ENCODE results near the gene MICAL2. TPM values are rescaled to one million over a fixed set of nuclear protein-coding genes. Genes with fewer than 3 reads are reported as not detected.
A peak's percentile ranks its signal among the peaks of the same experiment; 100 is the strongest.

The MICAL2 gene
- total RNA-seq, 1 experiment from 2014 or later = 42.4 TPM

DNA sequence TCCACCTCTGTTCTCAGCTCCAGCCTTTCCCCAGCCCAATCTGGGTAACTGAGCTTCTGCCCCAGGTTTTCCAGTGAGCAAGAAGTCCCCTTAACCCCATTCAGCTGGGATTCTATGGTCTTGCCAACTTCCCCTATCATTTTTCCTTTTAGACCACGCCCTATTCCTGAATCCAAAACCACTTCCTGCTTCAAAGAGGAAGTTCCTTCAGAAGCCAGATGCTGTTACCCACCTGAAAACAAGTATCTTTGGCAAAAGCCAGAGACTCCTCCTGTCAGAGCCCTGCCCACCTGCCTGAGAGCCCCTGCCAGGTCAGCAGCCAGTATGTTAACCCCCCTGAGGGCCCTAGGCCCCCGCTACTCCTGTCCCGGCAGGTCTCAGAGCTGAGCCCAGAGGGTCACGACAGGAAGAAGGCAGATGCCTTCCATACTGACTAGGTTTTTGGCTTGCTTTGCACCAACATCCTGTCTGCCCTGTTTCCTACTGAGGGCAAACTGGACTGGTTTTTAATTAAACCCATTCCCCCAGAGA is 20.3 kb upstream of the MICAL2 start:
- Histone ChIP-seq H3K9me3 (no peaks in the 10 kb centered on the region), H3K27me3 (no peaks in the 10 kb centered on the region), H3K36me3 (no peaks in the 10 kb centered on the region), H3K4me3 (no peak overlapping the region)
- DNase-seq = peak; percentile 78

DNA sequence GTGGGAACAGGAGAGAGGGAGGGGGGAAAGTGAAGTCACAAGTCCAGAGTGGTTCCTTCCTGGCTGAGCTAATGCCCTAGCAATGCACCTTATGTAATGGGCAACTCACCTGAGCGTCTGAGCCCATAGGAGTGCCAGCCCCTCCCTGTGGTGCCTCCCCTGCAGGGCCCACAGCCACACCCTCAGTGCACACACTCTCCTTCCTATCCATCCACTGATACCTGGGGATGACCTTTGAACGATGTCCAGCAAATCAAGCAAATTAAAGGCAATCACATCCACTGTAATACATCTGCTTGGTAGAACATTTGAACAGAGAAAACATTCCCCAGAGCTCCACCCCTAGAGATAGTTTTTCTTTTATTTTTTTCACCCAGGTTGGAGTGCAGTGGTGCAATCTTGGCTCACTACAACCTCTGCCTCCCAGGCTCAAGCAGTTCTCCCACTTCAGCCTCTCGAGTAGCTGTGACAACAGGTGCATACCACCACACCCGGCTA is 19.6 kb upstream of the MICAL2 start:
- no peaks in the 10 kb centered on the region for H3K36me3 ChIP-seq
- H3K9me3 ChIP-seq = no peaks in the 10 kb centered on the region
- no peak for DNase-seq
- H3K27me3 ChIP-seq = no peaks in the 10 kb centered on the region
- H3K4me3 ChIP-seq = no peak overlapping the region

DNA sequence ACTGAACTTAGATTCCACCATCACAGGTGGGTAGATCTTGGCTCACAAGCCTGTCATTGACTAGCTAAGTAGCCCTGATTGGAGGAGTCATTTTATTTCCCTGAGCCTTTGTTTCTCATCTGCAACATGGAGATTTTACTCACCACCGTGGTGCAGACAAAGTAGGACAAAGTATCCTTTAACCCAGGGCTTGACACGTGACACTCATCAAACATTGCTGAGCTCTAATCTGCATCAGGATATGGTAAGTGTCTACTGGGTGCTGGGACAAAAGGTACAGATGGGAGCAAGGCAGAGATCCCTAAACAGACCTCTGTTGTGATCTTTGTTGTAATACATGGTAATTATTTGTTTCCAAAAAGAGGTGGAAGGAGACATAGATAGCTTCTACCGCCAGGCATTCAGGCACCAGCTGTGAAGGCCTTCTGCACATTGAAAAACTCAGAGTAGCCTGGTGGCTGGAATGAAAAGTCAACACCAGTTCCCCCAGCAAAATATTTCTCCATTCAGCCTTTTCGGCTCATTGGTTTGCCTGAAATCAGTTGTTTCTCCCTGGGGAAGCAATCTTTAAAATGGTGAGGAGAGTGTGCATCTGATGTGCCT is 18.3 kb upstream of the MICAL2 start:
- no peak for DNase-seq
- Histone ChIP-seq H3K36me3 (no peaks in the 10 kb centered on the region), H3K27me3 (no peaks in the 10 kb centered on the region), H3K4me3 (no peak overlapping the region), H3K9me3 (no peaks in the 10 kb centered on the region)

DNA sequence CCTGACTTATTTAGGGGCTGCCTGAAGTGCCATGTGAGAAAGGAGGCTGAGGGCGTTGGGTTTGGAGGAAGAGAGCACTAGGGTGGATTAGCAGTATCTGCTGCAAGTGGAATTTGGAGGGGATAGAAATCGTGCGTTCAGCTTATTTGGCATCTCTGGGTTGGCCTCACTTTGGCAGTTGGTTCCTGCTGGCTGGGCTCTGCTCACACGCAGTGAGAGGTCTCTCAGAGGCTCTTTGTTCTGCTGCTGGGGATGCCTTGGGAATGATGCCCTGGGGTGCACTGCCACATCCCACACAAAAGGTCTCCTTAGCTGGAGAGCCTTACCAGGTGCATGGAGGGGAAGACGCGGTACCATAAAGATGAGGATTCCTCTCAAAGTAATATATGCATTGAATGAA is 17.7 kb upstream of the MICAL2 start:
- DNase-seq = peak; percentile 26
- no peaks in the 10 kb centered on the region for H3K36me3 ChIP-seq
- H3K27me3 ChIP-seq = no peaks in the 10 kb centered on the region
- H3K4me3 ChIP-seq = no peak overlapping the region
- no peaks in the 10 kb centered on the region for H3K9me3 ChIP-seq

DNA sequence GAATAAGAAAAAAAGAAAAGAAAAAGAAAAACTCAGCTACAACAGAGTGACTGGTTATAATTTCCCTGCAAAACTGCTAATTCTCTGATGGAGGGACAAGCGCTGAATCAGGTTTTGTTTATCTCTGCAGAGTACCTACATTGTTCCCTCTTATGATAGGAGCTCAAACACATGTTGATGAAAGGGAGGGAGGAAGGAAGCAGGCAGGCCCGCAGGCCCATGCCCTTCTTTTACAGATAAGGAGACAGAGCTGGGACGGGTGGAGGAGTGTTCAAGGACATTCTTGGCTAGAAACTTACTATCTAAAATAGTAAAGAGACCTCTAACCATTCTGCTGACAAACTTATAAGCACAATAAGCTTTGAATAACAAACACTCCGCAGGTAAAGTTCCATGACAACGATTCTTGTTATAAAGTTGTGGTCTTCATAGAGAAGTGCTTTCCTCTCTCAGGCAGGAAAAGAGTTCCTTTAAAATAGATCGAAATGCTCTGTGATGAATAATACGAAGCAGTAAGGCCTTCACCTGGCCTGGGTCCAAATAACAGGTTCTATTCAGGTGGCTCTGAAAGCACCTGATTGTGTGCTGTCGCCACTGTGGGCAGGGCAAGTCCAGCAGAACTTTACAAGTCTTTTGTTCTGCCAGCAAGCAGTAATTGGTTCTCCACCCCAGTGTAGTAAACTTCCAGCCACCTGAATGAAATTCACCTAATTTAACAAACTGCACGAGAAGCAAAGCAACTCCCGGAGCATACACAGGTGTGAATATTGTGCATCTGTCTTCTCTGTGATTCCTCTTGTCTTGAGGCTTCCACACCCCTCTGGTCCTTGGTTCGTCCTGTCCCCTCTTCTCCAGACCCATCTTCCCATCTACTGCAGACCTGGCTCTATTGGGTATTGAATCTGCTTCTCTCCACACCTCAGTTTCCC is 15.3 kb upstream of the MICAL2 start:
- no peaks in the 10 kb centered on the region for H3K36me3 ChIP-seq
- H3K9me3 ChIP-seq = no peaks in the 10 kb centered on the region
- H3K27me3 ChIP-seq = no peaks in the 10 kb centered on the region
- no peak overlapping the region for H3K4me3 ChIP-seq
- no peak for DNase-seq

DNA sequence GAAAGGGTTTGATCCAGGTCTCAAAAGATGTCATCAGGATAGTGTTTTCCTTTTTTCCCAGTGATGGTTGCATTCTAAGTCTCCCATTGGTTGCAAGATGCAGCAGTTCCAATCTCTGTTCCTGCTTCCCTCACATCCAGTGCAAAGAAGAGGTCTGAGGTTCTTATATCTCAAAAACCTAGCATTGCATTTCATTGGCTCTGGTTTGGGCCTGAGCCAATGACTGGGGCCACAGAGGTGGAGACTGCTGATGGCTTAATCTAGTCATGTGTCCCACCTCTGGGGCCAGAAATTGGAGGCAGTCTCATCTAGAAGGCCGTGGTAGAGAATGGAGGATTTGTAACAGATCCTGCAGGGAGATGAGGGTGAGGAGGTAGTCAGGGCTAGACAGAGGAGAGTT is 13.2 kb upstream of the MICAL2 start:
- no peaks in the 10 kb centered on the region for H3K9me3 ChIP-seq
- H3K4me3 ChIP-seq = no peak overlapping the region
- no peak for DNase-seq
- H3K27me3 ChIP-seq = no peaks in the 10 kb centered on the region
- H3K36me3 ChIP-seq = no peaks in the 10 kb centered on the region

- H3K9me3 ChIP-seq = no peaks in the 10 kb centered on the region
- no peaks in the 10 kb centered on the region for H3K36me3 ChIP-seq
- no peaks in the 10 kb centered on the region for H3K27me3 ChIP-seq
- no peak overlapping the region for H3K4me3 ChIP-seq
- no peak for DNase-seq
Observed at GRCh38 chr11:12098601-12099000, 11.8 kb upstream of the MICAL2 start.

DNA sequence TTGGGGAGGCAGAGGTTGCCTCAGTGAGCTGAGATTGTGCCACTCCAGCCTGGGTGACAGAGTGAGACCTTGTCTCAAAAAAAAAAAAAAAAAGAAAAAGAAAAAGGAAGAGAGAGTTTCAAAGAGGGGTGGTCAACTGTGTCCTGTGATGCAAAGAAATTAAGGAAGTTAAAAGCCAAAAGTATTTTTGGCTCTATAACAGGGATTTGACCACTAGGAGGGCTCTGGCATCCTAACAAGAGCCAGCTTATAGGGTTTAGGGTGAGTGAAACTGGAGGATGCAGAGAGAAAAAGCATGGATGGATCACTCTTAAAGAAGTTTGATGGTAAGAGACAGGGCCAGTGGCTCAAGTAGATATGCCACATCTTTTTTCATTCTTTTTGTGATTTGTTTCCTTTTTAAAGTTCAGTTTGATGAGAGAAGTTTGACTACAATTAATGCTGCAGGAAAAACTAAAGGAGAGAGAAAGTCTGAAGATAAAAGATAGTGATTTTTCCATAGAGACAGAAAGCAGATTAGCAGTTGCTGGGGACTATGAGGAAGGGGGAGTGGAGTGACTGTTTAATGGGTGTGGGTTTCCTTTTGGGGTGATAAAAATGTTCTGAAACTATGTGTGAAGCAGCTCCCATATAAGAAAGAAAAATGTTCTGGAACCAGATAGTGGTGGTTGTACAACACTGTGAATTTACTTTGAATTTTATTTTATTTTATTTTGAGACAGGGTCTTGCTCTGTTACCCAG is 11.1 kb upstream of the MICAL2 start:
- H3K36me3 ChIP-seq = no peaks in the 10 kb centered on the region

DNA sequence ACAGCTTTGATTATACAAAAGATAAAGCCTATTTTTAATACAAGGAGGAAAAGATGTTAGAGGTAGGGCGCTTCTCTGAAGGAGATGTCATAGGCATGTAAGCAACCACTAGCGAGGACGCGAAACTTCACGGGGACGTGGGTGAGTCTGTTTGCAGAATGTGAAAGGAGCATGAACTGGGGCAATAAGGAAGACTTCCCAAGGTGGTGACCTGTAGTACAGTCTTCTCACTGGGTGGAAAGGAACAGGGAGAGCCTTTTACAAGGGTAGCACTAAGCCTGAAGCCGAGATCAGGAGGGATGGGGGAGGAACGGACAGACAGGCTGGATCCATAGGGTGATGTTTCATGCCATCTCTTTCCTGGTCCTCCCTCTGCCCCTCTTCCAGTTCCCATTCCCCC is 10.0 kb upstream of the MICAL2 start:
- Histone ChIP-seq H3K4me3 (no peak overlapping the region), H3K36me3 (no peaks in the 10 kb centered on the region), H3K9me3 (no peaks in the 10 kb centered on the region), H3K27me3 (no peaks in the 10 kb centered on the region)
- no peak for DNase-seq

More for the DNA sequence above, 11.1 kb upstream of the MICAL2 start:
- no peaks in the 10 kb centered on the region for H3K27me3 ChIP-seq
- no peak overlapping the region for H3K4me3 ChIP-seq
- H3K9me3 ChIP-seq = no peaks in the 10 kb centered on the region
- no peak for DNase-seq

GRCh38 chr11:12100841-12101242 is 9.5 kb upstream of the MICAL2 start:
- no peaks in the 10 kb centered on the region for H3K27me3 ChIP-seq
- DNase-seq = no peak
- H3K36me3 ChIP-seq = no peaks in the 10 kb centered on the region
- H3K4me3 ChIP-seq = no peak overlapping the region
- no peaks in the 10 kb centered on the region for H3K9me3 ChIP-seq

- no peak overlapping the region for H3K4me3 ChIP-seq
- DNase-seq = no peak
- H3K9me3 ChIP-seq = no peaks in the 10 kb centered on the region
- H3K27me3 ChIP-seq = no peaks in the 10 kb centered on the region
- H3K36me3 ChIP-seq = no peaks in the 10 kb centered on the region
Observed at GRCh38 chr11:12101318-12101717, 9.1 kb upstream of the MICAL2 start.

DNA sequence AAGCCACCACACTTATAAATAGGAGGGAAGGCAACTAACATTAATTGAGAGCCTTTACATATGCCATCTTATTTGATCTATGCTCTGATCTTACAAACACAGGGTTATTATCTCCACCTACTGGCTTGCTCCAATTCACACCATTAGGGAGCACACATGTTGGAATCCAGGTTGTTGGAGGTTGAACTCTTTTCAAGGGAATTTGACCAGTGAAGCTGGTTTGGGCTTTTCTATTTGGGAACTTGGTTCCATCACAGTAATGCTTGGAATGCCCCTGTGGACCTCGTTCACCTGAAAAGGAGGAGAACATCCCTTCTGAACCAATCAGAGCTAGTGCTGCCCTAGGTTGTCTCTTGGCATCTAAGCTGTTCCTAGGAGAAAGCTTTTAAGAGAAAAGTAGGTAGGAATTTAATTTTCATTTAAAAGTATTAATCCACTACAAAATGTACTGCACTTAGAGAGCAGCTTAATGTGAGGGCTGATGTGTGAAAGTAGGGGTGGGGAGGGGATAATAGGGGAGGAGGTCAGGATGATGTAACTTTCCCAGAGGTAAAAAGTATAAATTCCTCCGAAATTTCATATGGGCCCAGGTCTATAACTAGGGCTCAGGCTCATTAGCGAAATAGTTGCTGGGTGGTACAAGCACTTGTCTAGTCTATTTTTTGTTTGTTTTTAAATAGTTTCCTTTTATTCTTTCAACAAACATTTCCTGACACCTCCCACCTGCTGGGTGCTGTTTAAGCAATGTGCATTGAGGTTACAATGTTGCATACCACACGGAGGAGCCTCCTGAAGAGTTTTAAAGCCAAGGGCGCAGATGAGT is 7.6 kb upstream of the MICAL2 start:
- no peaks in the 10 kb centered on the region for H3K9me3 ChIP-seq
- H3K27me3 ChIP-seq = no peaks in the 10 kb centered on the region
- no peaks in the 10 kb centered on the region for H3K36me3 ChIP-seq
- no peak overlapping the region for H3K4me3 ChIP-seq
- DNase-seq = no peak

- Histone ChIP-seq H3K27me3 (no peaks in the 10 kb centered on the region), H3K9me3 (no peaks in the 10 kb centered on the region), H3K36me3 (no peaks in the 10 kb centered on the region), H3K4me3 (no peak overlapping the region)
- no peak for DNase-seq
Observed at GRCh38 chr11:12103411-12104225, 6.8 kb upstream of the MICAL2 start.

DNA sequence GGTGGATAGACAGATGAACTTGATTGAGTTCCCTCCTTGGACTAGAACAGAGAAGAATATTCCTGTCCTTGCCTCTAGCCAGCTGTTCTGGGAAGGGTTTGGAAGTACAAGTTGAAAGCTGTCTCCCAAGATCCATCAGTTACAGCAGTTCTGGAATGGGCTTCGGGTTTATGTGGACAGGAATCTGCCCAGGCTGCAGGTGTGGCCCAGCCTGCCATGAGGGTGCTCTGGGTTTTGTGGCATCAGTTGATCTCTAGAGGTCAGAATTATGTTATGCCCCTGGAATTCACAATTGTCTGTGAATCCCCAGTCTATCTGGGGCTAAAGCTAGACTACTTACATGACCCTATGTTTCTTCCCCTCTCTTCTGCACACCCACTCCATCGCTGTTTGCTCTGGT is 4.9 kb upstream of the MICAL2 start:
- H3K36me3 ChIP-seq = no peaks in the 10 kb centered on the region
- no peaks in the 10 kb centered on the region for H3K27me3 ChIP-seq
- no peaks in the 10 kb centered on the region for H3K9me3 ChIP-seq
- DNase-seq = no peak
- H3K4me3 ChIP-seq = no peak overlapping the region

- no peak for DNase-seq
- Histone ChIP-seq H3K4me3 (no peak overlapping the region), H3K27me3 (no peaks in the 10 kb centered on the region), H3K36me3 (no peaks in the 10 kb centered on the region), H3K9me3 (no peaks in the 10 kb centered on the region)
Observed at GRCh38 chr11:12106101-12106500, 4.3 kb upstream of the MICAL2 start.

- no peak for DNase-seq
- H3K4me3 ChIP-seq = no peak overlapping the region
- H3K36me3 ChIP-seq = no peaks in the 10 kb centered on the region
- H3K9me3 ChIP-seq = no peaks in the 10 kb centered on the region
- no peaks in the 10 kb centered on the region for H3K27me3 ChIP-seq
Observed at GRCh38 chr11:12106501-12106900, 3.9 kb upstream of the MICAL2 start.
